Measurements from ENCODE around the gene ABCG5. TPM values are rescaled to one million over a fixed set of nuclear protein-coding genes. Genes with fewer than 3 reads are reported as not detected.

The ABCG5 gene
- total and polyA plus RNA-seq, 2 experiments from 2014 or later: 0.08 TPM; not detected in 1

DNA sequence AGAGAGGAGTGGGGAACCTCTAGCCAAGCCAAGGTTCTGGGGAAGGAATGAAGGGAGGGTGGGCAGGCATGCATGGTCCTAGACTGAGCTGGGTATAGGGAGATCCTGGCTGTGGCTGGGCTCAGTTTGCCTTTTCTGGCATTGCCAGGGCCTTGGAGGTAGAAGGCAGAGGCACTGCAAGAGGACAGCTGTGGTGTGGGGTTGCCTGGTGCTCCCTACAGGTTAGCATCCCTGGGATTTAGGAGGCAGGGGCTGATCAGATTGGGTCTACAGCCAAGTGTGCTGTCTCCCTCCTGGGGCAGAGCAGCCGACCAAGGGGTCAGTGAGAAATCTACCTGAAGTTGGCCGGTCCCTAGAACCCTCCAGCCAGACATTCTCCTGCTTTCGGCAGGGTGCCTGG, 16.0 kb upstream of the ABCG5 start:
- H3K4me1 Mint-ChIP-seq: no peaks in the 10 kb centered on the region
- no peaks in the 10 kb centered on the region for H3K36me3 Mint-ChIP-seq (ENCODE audit: low read depth)
- no peaks in the 10 kb centered on the region for H4K20me1 ChIP-seq (replicated peaks; ENCODE audit: insufficient read depth)
- H3K9me3 Mint-ChIP-seq: no peaks in the 10 kb centered on the region
- no peak overlapping the region for H3K27ac ChIP-seq (ENCODE audit: low read depth)
- peaks cover 30% of the 10 kb centered on the region; the same call in 1 of the 2 replicates for H3K27me3 ChIP-seq (ENCODE audit: insufficient read depth)
- no peak for DNase-seq (ENCODE audit: low spot score)
- no peaks in the 10 kb centered on the region for H3K79me2 ChIP-seq (replicated peaks; ENCODE audit: insufficient read depth)
- no peaks in the 10 kb centered on the region for H3K4me1 ChIP-seq (ENCODE audit: insufficient read depth)
- H3F3A ChIP-seq (replicated peaks; ENCODE audit: low read depth): no peaks in the 10 kb centered on the region
- no peak overlapping the region for H3K4me2 ChIP-seq
- H3K36me3 ChIP-seq (ENCODE audit: insufficient read depth): no peaks in the 10 kb centered on the region
- peaks cover 5% of the 10 kb centered on the region for H3K27me3 Mint-ChIP-seq (ENCODE audit: insufficient read depth, low read depth, poor library complexity)
- no peak overlapping the region for H3K4me3 ChIP-seq
- H3K9me2 ChIP-seq (ENCODE audit: insufficient read depth): no peaks in the 10 kb centered on the region
- no peak overlapping the region for H3K27ac Mint-ChIP-seq
- no peak for ATAC-seq
- H2AFZ ChIP-seq: no peak overlapping the region
- no peak overlapping the region for H3K4me3 Mint-ChIP-seq
- TF ChIP-seq POLR2AphosphoS5 (IDR thresholded peaks at IDR 0.05; ENCODE audit: low read depth) (no peak), ZNF331 (CRISPR knock-in tag; IDR thresholded peaks at IDR 0.05; ENCODE audit: low read depth) (no peak), EZH2phosphoT487 (IDR thresholded peaks at IDR 0.05; ENCODE audit: unreplicated experiment) (no peak)
- TF ChIP-seq, protein P1, sequence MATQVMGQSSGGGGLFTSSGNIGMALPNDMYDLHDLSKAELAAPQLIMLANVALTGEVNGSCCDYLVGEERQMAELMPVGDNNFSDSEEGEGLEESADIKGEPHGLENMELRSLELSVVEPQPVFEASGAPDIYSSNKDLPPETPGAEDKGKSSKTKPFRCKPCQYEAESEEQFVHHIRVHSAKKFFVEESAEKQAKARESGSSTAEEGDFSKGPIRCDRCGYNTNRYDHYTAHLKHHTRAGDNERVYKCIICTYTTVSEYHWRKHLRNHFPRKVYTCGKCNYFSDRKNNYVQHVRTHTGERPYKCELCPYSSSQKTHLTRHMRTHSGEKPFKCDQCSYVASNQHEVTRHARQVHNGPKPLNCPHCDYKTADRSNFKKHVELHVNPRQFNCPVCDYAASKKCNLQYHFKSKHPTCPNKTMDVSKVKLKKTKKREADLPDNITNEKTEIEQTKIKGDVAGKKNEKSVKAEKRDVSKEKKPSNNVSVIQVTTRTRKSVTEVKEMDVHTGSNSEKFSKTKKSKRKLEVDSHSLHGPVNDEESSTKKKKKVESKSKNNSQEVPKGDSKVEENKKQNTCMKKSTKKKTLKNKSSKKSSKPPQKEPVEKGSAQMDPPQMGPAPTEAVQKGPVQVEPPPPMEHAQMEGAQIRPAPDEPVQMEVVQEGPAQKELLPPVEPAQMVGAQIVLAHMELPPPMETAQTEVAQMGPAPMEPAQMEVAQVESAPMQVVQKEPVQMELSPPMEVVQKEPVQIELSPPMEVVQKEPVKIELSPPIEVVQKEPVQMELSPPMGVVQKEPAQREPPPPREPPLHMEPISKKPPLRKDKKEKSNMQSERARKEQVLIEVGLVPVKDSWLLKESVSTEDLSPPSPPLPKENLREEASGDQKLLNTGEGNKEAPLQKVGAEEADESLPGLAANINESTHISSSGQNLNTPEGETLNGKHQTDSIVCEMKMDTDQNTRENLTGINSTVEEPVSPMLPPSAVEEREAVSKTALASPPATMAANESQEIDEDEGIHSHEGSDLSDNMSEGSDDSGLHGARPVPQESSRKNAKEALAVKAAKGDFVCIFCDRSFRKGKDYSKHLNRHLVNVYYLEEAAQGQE (IDR thresholded peaks at IDR 0.05; ENCODE audit: unreplicated experiment): no peak
- TF ChIP-seq, protein P2, sequence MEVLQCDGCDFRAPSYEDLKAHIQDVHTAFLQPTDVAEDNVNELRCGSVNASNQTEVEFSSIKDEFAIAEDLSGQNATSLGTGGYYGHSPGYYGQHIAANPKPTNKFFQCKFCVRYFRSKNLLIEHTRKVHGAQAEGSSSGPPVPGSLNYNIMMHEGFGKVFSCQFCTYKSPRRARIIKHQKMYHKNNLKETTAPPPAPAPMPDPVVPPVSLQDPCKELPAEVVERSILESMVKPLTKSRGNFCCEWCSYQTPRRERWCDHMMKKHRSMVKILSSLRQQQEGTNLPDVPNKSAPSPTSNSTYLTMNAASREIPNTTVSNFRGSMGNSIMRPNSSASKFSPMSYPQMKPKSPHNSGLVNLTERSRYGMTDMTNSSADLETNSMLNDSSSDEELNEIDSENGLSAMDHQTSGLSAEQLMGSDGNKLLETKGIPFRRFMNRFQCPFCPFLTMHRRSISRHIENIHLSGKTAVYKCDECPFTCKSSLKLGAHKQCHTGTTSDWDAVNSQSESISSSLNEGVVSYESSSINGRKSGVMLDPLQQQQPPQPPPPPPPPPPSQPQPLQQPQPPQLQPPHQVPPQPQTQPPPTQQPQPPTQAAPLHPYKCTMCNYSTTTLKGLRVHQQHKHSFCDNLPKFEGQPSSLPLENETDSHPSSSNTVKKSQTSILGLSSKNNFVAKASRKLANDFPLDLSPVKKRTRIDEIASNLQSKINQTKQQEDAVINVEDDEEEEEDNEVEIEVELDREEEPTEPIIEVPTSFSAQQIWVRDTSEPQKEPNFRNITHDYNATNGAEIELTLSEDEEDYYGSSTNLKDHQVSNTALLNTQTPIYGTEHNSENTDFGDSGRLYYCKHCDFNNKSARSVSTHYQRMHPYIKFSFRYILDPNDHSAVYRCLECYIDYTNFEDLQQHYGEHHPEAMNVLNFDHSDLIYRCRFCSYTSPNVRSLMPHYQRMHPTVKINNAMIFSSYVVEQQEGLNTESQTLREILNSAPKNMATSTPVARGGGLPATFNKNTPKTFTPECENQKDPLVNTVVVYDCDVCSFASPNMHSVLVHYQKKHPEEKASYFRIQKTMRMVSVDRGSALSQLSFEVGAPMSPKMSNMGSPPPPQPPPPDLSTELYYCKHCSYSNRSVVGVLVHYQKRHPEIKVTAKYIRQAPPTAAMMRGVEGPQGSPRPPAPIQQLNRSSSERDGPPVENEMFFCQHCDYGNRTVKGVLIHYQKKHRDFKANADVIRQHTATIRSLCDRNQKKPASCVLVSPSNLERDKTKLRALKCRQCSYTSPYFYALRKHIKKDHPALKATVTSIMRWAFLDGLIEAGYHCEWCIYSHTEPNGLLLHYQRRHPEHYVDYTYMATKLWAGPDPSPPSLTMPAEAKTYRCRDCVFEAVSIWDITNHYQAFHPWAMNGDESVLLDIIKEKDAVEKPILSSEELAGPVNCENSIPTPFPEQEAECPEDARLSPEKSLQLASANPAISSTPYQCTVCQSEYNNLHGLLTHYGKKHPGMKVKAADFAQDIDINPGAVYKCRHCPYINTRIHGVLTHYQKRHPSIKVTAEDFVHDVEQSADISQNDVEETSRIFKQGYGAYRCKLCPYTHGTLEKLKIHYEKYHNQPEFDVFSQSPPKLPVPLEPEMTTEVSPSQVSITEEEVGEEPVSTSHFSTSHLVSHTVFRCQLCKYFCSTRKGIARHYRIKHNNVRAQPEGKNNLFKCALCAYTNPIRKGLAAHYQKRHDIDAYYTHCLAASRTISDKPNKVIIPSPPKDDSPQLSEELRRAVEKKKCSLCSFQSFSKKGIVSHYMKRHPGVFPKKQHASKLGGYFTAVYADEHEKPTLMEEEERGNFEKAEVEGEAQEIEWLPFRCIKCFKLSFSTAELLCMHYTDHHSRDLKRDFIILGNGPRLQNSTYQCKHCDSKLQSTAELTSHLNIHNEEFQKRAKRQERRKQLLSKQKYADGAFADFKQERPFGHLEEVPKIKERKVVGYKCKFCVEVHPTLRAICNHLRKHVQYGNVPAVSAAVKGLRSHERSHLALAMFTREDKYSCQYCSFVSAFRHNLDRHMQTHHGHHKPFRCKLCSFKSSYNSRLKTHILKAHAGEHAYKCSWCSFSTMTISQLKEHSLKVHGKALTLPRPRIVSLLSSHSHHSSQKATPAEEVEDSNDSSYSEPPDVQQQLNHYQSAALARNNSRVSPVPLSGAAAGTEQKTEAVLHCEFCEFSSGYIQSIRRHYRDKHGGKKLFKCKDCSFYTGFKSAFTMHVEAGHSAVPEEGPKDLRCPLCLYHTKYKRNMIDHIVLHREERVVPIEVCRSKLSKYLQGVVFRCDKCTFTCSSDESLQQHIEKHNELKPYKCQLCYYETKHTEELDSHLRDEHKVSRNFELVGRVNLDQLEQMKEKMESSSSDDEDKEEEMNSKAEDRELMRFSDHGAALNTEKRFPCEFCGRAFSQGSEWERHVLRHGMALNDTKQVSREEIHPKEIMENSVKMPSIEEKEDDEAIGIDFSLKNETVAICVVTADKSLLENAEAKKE (CRISPR knock-in tag; IDR thresholded peaks at IDR 0.05): no peak
- TF ChIP-seq, protein P3, sequence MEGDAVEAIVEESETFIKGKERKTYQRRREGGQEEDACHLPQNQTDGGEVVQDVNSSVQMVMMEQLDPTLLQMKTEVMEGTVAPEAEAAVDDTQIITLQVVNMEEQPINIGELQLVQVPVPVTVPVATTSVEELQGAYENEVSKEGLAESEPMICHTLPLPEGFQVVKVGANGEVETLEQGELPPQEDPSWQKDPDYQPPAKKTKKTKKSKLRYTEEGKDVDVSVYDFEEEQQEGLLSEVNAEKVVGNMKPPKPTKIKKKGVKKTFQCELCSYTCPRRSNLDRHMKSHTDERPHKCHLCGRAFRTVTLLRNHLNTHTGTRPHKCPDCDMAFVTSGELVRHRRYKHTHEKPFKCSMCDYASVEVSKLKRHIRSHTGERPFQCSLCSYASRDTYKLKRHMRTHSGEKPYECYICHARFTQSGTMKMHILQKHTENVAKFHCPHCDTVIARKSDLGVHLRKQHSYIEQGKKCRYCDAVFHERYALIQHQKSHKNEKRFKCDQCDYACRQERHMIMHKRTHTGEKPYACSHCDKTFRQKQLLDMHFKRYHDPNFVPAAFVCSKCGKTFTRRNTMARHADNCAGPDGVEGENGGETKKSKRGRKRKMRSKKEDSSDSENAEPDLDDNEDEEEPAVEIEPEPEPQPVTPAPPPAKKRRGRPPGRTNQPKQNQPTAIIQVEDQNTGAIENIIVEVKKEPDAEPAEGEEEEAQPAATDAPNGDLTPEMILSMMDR (conservative IDR thresholded peaks at IDR 0.05; ENCODE audit: low read depth in 2 of 2): no peak
